Limb (tissue), 2 donors: ENCODE data around the gene TGFBR2.
"Not testable (repeated sequence)": the region's sequence is repeated elsewhere in the genome, so short reads cannot be mapped to it uniquely, and the experiment has no call there.

Experiments used
- DNase-seq, 2 donors: peaks; one replicate each; pipeline ENCODE4 v3.0.0-alpha.2; 2016; ENCODE audit errors: extremely low spot score in 2 of 2

The TGFBR2 gene

DNA sequence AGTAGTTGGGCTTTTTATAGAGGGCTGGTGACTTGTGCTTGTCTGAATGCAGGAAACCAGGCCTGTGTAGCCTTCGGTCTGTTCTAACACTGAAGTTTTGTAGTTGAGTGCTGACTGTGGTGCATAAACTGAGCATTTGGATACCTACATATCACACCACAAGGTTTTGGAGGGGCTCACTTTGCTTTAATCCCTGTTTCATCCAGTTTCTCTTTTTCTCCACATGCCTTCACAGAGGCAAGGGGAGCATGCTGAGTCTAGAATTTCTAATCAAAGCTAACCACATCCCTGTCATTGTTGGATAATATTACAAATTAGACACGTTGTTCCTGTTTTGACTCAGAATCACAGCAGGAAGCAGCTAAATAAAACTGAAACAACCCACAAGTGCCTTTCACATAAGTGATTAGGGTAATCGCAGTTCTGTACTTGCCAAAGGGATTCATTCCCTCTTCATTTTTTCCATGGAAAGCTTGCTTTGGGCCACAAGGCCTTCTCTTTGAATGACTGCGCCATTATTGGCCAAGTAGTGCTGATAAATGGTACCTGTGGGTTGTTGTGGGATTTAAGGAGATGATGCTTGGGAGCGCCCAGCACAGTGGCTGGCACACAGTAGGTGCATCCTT, 48.9 kb downstream of the TGFBR2 start:
- DNase-seq, result no peak

DNA sequence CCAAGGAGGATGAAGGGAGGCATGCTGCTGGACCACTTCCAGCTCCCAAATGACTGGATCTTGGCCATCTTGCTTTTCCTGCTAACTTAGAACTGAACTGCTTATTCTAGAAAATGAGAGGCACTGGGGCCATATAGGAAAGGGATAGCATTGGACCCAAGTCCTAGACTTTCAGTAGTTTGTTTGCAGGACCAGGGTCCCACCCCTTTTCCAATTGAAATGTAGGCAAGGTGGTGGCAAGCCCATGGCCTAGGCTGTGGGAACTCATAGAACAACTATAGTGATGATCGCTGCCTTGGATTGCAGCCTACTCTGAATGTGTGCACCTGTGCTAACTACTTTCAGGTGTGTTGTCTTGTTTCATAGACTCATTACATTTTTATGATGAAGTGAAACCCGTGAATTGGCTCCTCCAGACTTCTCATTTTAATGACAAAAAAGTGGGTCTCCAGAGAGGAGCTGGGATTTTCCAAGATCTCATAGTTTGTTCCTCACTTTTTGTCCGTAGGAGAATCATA, 50.3 kb downstream of the TGFBR2 start:
- no peak for DNase-seq

DNA sequence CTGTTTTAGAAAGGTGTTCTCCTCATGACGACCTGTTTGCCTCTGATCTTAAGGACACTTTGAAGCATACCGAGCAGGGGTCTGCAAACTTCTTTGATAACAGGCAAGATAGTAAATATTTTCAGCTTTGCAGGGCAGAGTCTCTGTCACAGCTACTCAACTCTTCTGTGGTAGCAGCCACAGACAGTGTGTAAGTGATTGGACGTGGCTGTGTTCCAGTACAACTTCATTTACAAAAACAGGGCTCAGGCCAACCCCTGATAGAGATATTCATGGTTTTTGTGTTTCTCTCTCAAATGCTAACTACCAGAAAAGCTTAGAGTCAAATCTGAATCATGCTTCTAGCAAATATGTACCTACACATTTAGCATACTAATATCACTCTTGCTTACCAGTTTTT, 51.5 kb downstream of the TGFBR2 start:
- DNase-seq, result no peak

DNA sequence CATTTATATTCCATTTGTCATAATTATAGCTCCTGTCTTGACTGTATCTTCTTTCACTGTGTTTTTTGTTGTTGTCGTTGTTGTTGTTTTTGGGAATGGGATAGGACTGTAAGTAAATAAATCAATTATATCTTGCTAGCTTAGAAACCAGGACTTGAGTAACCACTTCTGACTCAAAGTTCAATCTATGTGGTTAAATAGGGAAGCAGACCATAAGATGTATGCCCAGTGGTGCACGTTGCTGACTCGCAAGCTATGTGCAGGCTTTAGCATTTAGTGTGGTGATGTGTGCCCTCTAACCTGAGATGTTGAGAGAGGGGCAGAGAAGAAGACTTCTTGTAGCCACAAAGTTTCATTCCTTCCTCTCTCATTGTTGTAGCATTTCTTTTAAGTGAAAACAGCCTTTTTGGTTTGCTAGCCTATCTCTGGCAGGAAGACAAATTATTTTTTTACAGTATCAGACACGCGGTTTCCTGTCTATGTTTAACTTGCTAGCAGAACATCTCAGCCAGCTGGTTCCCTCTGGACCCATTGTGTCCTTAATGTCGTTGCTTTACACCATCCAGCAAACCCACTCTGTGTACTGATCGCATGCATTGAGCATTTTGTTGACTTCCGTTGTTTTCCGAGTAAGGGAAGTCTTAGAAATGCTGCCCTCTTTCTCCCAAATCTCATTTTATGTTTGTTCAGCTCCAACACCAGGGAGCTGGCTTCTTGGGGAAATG, 52.1 kb downstream of the TGFBR2 start:
- DNase-seq, result peak in 1 of 2 donors; percentile 67

DNA sequence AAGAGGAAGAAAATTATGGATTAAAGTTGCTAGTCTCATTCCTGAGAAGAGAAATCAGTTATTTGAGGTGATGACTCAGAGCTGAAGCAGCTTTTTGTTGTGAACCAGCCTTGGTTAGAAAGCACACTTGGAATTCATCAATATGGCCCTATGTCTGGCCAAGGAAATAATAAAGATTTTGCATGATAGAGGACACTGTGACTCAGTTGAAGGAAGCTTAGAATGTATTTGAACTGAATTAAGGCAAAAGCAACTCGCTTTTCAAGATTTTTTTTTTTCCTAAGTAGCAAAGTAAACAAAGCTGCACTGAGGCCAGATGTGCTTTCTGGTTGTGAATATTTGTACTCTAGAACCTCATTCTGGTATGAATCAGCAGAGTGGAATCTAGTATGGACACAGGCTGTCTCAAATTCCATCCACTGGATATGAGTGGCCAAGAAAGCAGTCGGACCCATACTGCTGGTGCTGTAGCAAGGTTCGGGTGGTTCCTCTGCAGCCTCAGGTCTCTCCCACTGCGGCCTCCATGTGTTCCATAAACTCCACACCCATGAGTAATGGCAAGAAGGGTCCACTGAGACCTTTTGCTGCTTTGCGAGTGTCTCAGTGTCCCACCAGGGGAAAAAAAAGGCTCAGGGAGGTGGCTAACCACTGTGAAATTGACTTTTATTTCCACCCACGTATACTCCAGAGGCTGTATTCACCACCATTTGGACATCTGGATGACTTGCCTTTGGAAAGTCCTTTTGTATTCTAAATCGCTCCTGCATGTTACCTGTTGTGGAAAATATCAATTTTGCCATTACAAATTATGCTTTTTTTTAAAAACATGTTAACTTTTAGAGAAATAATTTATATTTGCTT, 53.1 kb downstream of the TGFBR2 start:
- DNase-seq, result no peak

- DNase-seq, result no peak
These were observed 53.7 kb downstream of the TGFBR2 start for GRCh38 chr3:30660136-30660535.

DNA sequence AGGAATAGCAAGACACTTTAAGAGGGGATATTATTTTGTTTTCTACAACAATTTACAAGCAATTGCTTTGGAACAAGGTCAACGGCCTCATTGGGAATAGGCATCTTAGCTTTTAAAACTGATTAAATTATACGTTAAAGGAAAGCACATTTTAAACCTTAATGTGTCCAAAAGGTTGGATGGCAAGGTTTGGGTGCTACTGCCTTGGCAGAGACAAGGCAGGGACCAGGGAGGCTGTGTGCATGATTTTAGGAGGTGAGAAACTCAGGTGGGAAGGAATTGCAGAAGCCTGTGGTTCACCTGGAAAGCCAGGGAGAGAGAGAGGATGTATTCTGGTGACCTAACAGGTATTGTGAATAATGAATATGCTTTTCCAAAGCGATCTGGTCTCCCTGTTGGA, 54.3 kb downstream of the TGFBR2 start:
- DNase-seq, result no peak

GRCh38 chr3:30661098-30661873, 54.9 kb downstream of the TGFBR2 start:
- DNase-seq, result no peak

DNA sequence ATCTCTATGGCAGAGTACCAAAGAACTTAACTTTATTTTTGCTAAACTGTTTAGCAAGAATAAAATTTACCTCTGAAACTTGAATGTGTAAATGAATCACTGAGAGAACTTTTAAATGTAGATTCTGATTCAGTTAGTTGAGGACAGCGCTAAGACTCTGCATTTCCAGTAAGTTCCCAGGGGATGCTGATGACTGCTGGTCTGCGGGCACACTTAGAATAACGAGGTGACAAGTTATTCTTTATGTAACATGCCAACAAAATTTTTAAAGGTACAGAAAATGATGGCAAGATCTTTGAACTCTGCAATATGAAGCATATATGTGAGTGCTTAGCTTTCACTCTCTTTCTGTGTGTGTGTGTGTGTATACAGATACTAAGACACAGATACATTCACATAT, 56.4 kb downstream of the TGFBR2 start:
- DNase-seq, result no peak

DNA sequence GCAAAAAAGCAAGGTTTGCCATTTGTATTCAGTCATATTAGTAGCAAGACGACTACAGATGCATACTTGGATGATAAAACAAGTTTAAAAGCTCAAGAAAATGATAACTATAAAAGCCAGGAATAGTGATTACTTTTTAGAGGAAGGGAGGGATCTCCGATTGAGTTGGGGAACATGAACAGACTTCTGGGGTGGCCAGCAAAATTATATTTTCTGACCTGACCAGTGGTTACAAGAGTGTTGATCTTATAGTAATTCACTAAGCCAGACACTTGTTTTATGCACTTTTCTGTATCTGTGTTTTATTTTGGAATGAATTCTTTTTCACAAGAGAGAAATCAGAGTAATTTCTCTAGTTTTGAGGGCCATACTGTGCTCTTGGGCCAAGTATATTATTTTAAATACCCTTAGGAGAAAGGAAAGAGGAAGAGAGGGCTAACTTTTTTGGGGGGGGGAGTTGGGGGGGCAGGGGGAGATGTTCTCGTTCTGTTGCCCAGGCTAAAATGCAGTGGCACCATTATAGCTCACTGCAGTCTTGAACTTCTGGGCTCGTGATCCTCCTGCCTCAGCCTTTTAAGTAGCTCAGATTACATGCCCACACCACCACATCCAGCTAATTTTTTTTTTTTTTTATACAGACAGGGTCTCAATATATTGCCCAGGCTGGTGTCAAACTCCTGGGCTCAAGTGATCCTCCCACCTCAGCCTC, 57.3 kb downstream of the TGFBR2 start:
- no peak for DNase-seq

DNA sequence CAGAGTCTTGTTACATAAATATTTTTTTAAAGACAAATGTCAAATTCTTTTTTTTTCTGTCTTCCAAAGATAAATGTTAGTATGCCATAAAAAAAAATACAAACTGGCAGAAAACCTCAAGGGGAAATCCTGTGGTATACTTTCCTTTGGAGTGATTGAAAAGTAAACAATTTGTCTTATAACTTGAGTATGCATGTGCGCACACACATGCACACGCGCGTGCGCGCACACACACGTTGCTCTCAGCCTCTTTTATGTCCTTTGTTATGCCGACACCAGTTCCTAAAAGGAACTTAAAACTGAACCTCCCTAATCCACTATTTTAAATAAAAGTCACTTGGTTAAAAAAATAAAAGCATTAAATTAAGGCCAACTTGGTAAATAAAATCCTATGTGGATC, 58.1 kb downstream of the TGFBR2 start:
- no peak for DNase-seq

DNA sequence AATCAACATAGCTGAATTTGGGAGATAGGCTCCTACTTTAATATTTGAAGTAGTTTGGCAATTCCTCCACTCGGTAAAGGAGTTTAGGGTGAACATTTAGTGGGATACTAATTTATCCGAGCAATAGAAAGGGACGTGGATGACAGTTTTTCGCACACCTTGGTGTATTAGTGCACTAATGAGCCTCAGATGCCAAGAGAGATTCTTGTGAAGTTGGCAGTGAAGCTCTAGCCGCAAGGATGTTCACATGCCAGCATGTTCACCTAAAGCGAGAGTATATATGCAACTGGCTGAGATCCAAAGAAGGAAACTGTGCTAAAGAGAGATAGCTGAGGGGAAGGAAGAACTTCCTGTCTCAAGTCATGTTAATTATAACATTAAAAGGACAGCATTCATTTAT, 58.5 kb downstream of the TGFBR2 start:
- DNase-seq, result no peak

- no peak for DNase-seq
These were observed 59.1 kb downstream of the TGFBR2 start for GRCh38 chr3:30665539-30665938.

- no peak for DNase-seq
These were observed 60.3 kb downstream of the TGFBR2 start for GRCh38 chr3:30666572-30667279.

GRCh38 chr3:30667280-30667651, 60.9 kb downstream of the TGFBR2 start:
- no peak for DNase-seq

GRCh38 chr3:30668051-30668609, 61.7 kb downstream of the TGFBR2 start:
- no peak for DNase-seq

DNA sequence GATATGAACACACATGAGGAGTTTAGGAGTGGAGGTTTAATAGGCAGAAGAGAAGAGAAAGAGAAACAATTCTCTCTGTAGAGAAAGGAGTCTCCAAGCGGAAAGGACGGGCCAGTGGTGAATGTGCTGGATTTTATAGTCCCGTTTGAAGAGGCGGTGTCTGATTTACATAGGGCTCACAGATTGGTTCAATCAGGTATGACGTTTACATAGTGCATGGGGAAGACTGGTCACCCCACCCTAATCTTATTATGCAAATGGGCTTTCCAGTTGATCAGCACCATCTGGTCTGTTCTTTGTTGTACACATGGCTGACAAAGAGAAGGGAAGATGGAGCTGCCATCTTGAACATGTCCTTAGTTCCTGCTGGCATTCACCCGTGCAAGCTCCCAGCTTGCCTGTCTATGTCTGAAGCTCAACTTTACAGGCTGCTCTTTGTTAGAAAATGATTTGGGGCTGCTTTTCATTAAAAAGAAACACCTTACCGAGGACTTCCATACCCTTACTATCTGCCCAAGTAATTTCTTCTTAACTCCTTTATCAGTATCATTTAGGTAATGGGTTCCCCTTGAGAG, 63.0 kb downstream of the TGFBR2 start:
- not testable (repeated sequence) for DNase-seq

GRCh38 chr3:30670292-30670691, 63.9 kb downstream of the TGFBR2 start:
- no peak for DNase-seq

- no peak for DNase-seq
These were observed 65.3 kb downstream of the TGFBR2 start for GRCh38 chr3:30671527-30672286.
